Naive thymus-derived CD4-positive, alpha-beta T cell (primary cell): Measurements from ENCODE around the gene CCDC107. TPM values are rescaled to one million over a fixed set of nuclear protein-coding genes. Genes with fewer than 3 reads are reported as not detected.

Source experiments
- ATAC-seq: fragments of 150-1000 bp; cut with Tn5 transposase; 2 replicates; pipeline ENCODE4 v1.10.0; 2021; ENCODE audit warnings: mild to moderate bottlenecking, moderate library complexity
- CTCF ChIA-PET: fragments of 350-600 bp; sonication (Branson Sonifier 250); formaldehyde crosslinking; loops from one replicate; lab custom pipeline; 2021; ENCODE audit warnings: antibody characterized with exemption; lab: Charles Lee
- POLR2A ChIA-PET: fragments of 350-600 bp; sonication (Branson Sonifier 250); formaldehyde crosslinking; loops from one replicate; lab custom pipeline; 2021; ENCODE audit warnings: antibody characterized with exemption, inconsistent platforms; lab: Charles Lee
- DNase-seq, 9 donors: peaks; one replicate each; pipeline versions ENCODE4 v3.0.0 to v3.0.0-alpha.2; 2020 to 2022; ENCODE audit warnings: mixed read lengths in 1 of 9
- H3K27ac ChIP-seq: one replicate; pipeline ENCODE4 v1.7.0; 2013; ENCODE audit warnings: mild to moderate bottlenecking, low read depth, low read length, moderate library complexity
- H3K27me3 ChIP-seq, 2 donors: one replicate each; pipeline ENCODE4 v1.7.0; 2013; ENCODE audit warnings: low read length in 2 of 2, mild to moderate bottlenecking in 2 of 2, moderate library complexity in 2 of 2; ENCODE audit not compliant: control insufficient read depth in 2 of 2, insufficient read depth in 2 of 2
- H3K36me3 ChIP-seq, 3 experiments: 1 replicate in 2 of 3; 2 replicates in 1 of 3; pipeline ENCODE4 v1.7.0; 2013; ENCODE audit warnings: low read length in 3 of 3, mild to moderate bottlenecking in 3 of 3, moderate library complexity in 1 of 3; ENCODE audit not compliant: insufficient read depth in 3 of 3, control insufficient read depth in 2 of 3
- H3K4me1 ChIP-seq, 2 donors: one replicate each; pipeline ENCODE4 v1.7.0; 2013; ENCODE audit warnings: low read length in 2 of 2, mild to moderate bottlenecking in 2 of 2, moderate library complexity in 1 of 2; ENCODE audit not compliant: control insufficient read depth in 2 of 2, insufficient read depth in 2 of 2
- H3K4me3 ChIP-seq: 2 replicates; pipeline ENCODE4 v1.7.0; 2013; ENCODE audit warnings: mild to moderate bottlenecking, low read length
- H3K9me3 ChIP-seq, 3 experiments: 1 replicate in 2 of 3; 2 replicates in 1 of 3; pipeline ENCODE4 v1.7.0; 2013; ENCODE audit warnings: low read length in 3 of 3; ENCODE audit not compliant: control insufficient read depth in 2 of 3
- H3K27ac Mint-ChIP-seq, 9 donors: one replicate each; pipeline ENCODE4 v1.8.0; 2020 to 2022; ENCODE audit warnings: mixed read lengths in 9 of 9, mild to moderate bottlenecking in 8 of 9, moderate library complexity in 5 of 9, inconsistent platforms in 2 of 9
- H3K27me3 Mint-ChIP-seq, 5 donors: one replicate each; pipeline ENCODE4 v1.8.0; 2021 to 2022; ENCODE audit warnings: mixed read lengths in 5 of 5, mild to moderate bottlenecking in 1 of 5
- H3K36me3 Mint-ChIP-seq, 5 donors: one replicate each; pipeline ENCODE4 v1.8.0; 2020 to 2022; ENCODE audit warnings: mixed read lengths in 5 of 5, mild to moderate bottlenecking in 3 of 5, inconsistent platforms in 1 of 5
- H3K4me1 Mint-ChIP-seq, 7 donors: one replicate each; pipeline ENCODE4 v1.8.0; 2020 to 2022; ENCODE audit warnings: mixed read lengths in 7 of 7, mild to moderate bottlenecking in 3 of 7, inconsistent platforms in 1 of 7
- H3K4me3 Mint-ChIP-seq, 10 donors: one replicate each; pipeline ENCODE4 v1.8.0; 2020 to 2022; ENCODE audit warnings: mild to moderate bottlenecking in 10 of 10, mixed read lengths in 10 of 10, moderate library complexity in 6 of 10, inconsistent platforms in 2 of 10
- H3K9me3 Mint-ChIP-seq, 11 donors: one replicate each; pipeline ENCODE4 v1.8.0; 2020 to 2022; ENCODE audit warnings: mixed read lengths in 11 of 11, mild to moderate bottlenecking in 4 of 11, inconsistent platforms in 1 of 11, moderate library complexity in 1 of 11
- intact Hi-C, 2 donors: fragments of 100-400 bp; cut with micrococcal nuclease; formaldehyde crosslinking; loops; one replicate each; pipeline ENCODE4 v1.15.1; 2023
- polyA plus RNA-seq, 2 donors: library from polyadenylated mRNA; unstranded; fragments of 300-500 nt; fragmentation: Illumina TruSeq; gene quantifications; one replicate each; pipeline ENCODE4 v1.2.3, GENCODE V29; 2021
- total RNA-seq, 6 experiments: library from RNA in 5 of 6; stranded (reverse) in 5 of 6; gene quantifications; 1 replicate in 5 of 6; 2 replicates in 1 of 6; pipeline ENCODE4 v1.2.3 and lab custom pipeline; 2021 to 2026

Gene CCDC107
- total and polyA plus RNA-seq, 7 experiments from 2014 or later, result 12.0 to 65.7 (median 17.2) TPM

DNA sequence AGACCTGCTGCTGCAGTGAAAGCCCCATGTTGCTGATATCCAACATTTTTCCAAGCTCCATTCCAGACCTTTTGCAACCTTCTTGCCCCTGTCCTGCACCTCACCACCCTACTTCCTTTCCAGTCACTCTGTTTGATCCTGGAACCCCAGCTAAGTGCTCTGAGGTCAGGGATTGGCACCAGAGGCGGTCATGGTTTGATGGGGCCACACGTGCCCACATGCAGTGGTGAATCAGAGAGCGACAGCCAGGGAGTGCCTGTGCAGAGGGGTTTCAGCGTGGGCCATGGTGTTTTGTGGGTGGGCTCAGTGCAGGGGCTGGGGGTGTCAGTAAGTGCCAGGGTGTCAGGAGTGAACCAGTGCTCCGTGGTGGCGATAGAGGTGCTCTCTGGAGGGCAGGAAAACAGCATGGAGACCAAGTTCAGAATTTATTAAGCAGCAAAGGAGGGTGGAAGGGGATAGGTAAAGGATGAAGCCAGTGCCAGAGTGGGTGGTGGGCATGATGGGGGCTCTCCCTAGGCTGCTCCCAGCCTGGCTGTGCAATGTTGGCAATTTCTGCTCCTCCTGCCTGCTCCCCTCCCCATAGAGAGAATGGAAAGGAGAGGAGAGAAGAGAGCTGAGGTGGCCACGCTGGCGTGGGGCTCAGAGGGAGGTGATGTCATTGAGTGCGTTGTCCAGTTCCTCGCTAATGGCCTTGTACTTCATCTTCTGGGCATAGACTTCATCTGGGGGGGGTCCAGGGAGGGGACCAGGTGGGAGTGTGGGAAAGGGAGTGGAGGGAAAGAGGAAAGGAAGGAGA, 24.6 kb downstream of the CCDC107 start:
- intact Hi-C loops, result no loop called here
- CTCF ChIA-PET, result interaction anchor here (1.0 to 1.6 kb wide), 2 partner anchors 12 to 21 kb away, joined by 5 to 6 read pairs; no protein-coding TSS in a partner anchor
- H3K36me3 Mint-ChIP-seq, result peaks cover 0 to 4% (median 0%) of the 10 kb centered on the region in 5 donors

DNA sequence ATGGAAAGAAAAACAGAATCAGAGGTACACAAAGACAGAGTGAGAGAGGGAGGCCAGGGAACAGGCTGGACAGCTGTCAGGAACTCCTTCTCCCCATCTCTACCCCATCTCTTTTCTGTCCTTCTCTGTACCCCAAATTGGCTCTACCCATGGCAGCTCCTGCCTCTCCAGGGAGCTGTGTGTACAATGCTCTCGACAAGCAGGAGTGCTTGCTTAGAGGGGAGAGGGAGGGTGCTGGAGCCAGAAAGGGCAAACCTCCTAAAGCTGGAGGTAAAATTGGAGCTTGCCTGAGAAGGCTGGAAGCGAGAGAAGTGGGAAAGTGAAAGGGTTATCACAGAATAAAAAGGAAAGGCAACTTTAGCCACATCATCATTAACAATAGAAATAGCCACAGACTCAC, 25.2 kb downstream of the CCDC107 start:
- Mint-ChIP-seq H3K27me3 (peaks cover 0 to 4% (median 0%) of the 10 kb centered on the region in 5 donors), H3K4me3 (no peak overlapping the region), H3K4me1 (peaks cover 0 to 12% (median 4%) of the 10 kb centered on the region in 7 donors), H3K9me3 (no peaks in the 10 kb centered on the region), H3K36me3 (peaks cover 0 to 4% (median 0%) of the 10 kb centered on the region in 5 donors), H3K27ac (peak overlapping the region in 1 of 9 donors; percentile 78)
- DNase-seq, result no peak
- H3K27ac ChIP-seq, result no peak overlapping the region
- ChIA-PET CTCF (interaction anchor here (0.9 to 1.6 kb wide), 3 partner anchors 14 to 37 kb away, joined by 3 to 5 read pairs (median 3); no protein-coding TSS in a partner anchor), POLR2A (interaction anchor here (0.7 kb wide), 1 partner anchor 64 kb away, joined by 3 read pairs; no protein-coding TSS in a partner anchor)
- H3K27me3 ChIP-seq, result no peaks in the 10 kb centered on the region
- no peak overlapping the region for H3K4me3 ChIP-seq
- H3K9me3 ChIP-seq, result no peaks in the 10 kb centered on the region
- H3K4me1 ChIP-seq, result no peaks in the 10 kb centered on the region
- no peak for ATAC-seq
- peaks cover 0 to 12% (median 0%) of the 10 kb centered on the region in 3 experiments for H3K36me3 ChIP-seq
- intact Hi-C loops, result no loop called here

More for the DNA sequence above, 24.6 kb downstream of the CCDC107 start:
- peak overlapping the region in 3 of 9 donors; percentile 6 to 78 (median 43) for H3K27ac Mint-ChIP-seq
- H3K9me3 Mint-ChIP-seq, result no peaks in the 10 kb centered on the region
- no peak for DNase-seq
- peaks cover 0 to 4% (median 0%) of the 10 kb centered on the region in 5 donors for H3K27me3 Mint-ChIP-seq
- no peak overlapping the region for H3K27ac ChIP-seq
- no peak overlapping the region for H3K4me3 Mint-ChIP-seq
- no peaks in the 10 kb centered on the region for H3K9me3 ChIP-seq
- no peaks in the 10 kb centered on the region for H3K27me3 ChIP-seq
- no peaks in the 10 kb centered on the region for H3K4me1 ChIP-seq
- H3K4me1 Mint-ChIP-seq, result peaks cover 0 to 12% (median 4%) of the 10 kb centered on the region in 7 donors
- POLR2A ChIA-PET, result interaction anchor here (0.7 kb wide), 1 partner anchor 65 kb away, joined by 3 read pairs; no protein-coding TSS in a partner anchor
- no peak for ATAC-seq
- H3K36me3 ChIP-seq, result peaks cover 0 to 12% (median 0%) of the 10 kb centered on the region in 3 experiments
- H3K4me3 ChIP-seq, result no peak overlapping the region

DNA sequence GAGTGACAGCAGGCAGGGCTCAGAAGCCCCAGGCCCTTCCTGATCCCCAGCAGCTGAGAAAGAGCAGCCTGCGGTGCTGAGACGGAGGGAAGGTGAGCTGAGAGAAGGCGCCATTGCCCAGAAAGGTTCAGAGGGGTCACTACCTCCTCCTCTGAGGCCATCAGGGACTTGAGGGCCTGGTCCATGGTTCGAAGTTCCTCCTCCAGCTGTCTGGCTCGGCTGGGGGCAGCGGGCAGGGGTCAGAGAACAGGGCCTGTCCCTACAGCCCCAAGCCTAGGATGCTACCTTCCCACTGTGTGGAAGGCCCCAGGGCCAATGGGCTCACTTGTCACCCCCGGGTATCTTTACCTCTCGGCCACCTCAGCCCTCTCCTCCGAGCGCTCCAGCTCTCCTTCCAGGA, 26.8 kb downstream of the CCDC107 start:
- intact Hi-C loops, result no loop called here
- Mint-ChIP-seq H3K4me1 (peaks cover 5 to 21% (median 13%) of the 10 kb centered on the region in 7 donors), H3K9me3 (no peaks in the 10 kb centered on the region), H3K27ac (no peak overlapping the region), H3K27me3 (peaks cover 0 to 2% (median 0%) of the 10 kb centered on the region in 5 donors), H3K4me3 (no peak overlapping the region), H3K36me3 (peaks cover 0 to 4% (median 0%) of the 10 kb centered on the region in 5 donors)
- H3K4me3 ChIP-seq, result no peak overlapping the region
- no peaks in the 10 kb centered on the region for H3K27me3 ChIP-seq
- CTCF ChIA-PET, result interaction anchor here (1.5 kb wide), 1 partner anchor 11 kb away, joined by 7 read pairs; no protein-coding TSS in a partner anchor
- no peaks in the 10 kb centered on the region for H3K4me1 ChIP-seq
- no peak overlapping the region for H3K27ac ChIP-seq
- H3K36me3 ChIP-seq, result peaks cover 0 to 12% (median 0%) of the 10 kb centered on the region in 3 experiments
- no peak for DNase-seq
- POLR2A ChIA-PET, result no interaction called here
- ATAC-seq, result no peak
- no peaks in the 10 kb centered on the region for H3K9me3 ChIP-seq

DNA sequence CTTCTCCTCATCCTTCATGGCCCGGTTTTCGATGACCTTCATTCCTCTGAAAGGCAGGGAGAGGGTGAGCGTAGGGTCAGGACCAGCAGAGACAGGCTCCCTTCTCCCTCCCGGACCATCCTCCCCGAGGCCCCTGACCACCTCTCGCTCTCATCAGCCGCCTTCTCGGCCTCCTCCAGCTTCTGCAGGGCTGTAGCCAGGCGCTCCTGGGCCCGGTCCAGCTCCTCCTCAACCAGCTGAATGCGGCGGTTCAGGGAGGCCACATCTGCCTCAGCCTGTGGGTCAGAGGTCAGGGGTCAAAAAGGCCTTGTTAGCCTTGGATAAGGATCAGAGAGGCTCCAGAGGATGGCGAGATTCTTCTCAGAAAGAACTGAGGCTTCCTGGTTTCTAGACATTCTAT, 27.4 kb downstream of the CCDC107 start:
- no peak for DNase-seq
- H3K4me3 ChIP-seq, result no peak overlapping the region
- no peaks in the 10 kb centered on the region for H3K9me3 ChIP-seq
- no peak for ATAC-seq
- intact Hi-C loops, result no loop called here
- no peaks in the 10 kb centered on the region for H3K4me1 ChIP-seq
- no peaks in the 10 kb centered on the region for H3K27me3 ChIP-seq
- Mint-ChIP-seq H3K9me3 (no peaks in the 10 kb centered on the region), H3K27me3 (peaks cover 0 to 2% (median 0%) of the 10 kb centered on the region in 5 donors), H3K27ac (no peak overlapping the region), H3K4me1 (peaks cover 5 to 21% (median 13%) of the 10 kb centered on the region in 7 donors), H3K36me3 (peaks cover 0 to 4% (median 0%) of the 10 kb centered on the region in 5 donors), H3K4me3 (no peak overlapping the region)
- H3K36me3 ChIP-seq, result peaks cover 0 to 12% (median 0%) of the 10 kb centered on the region in 3 experiments
- CTCF ChIA-PET, result no interaction called here
- H3K27ac ChIP-seq, result no peak overlapping the region
- POLR2A ChIA-PET, result no interaction called here

DNA sequence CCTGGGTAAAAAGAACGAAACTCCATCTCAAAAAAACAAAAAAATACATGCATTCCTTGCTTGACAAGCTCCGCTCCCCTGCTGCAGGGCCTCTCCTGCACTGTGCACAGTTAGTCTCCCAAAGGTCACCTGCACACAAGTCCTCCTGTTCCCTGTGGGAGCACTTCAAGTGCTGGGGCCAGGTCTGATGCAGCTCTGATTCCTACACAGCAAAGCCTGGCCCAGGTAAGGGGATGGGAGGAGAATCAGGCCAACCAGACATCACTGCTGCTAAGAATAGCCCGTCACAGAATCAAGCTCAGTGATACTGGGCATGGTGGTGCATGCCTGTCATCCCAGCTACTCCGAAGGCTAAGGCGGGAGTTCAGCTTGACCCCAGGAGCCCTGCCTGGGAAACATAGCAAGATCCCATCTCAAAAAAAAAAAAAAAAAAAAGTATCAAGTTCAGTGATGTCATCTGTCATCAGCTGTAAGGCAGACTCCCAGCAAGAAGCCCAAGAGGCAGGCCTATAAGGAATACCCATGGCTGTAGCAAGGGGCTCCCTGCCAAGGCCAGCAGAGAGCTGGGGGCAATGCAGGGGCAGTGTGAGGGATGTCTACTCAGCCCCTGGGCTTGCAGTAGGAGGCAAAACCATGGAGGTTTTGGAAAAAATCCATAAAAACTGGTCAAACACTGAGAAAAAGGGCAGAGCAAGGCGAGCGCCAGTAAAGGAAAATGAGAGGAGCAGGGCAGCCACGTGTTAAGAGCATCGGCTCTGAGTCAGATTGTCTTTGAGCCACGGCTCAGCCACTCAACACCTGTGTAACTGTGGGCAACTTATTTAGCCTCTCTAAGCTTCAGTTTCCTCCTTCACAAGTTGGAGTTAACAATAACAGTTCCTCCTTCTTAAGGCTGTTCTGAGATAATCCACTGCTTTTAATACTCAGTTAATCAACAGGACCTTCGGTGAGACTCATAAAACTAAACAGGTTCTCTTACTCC, 28.4 kb downstream of the CCDC107 start:
- POLR2A ChIA-PET, result interaction anchor here (0.8 to 0.9 kb wide), 4 partner anchors 21 to 118 kb away, joined by 3 to 6 read pairs (median 3); no protein-coding TSS in a partner anchor
- intact Hi-C loops, result no loop called here
- no peak overlapping the region for H3K4me3 Mint-ChIP-seq

More for the DNA sequence above, 28.4 kb downstream of the CCDC107 start:
- H3K27me3 Mint-ChIP-seq, result no peaks in the 10 kb centered on the region
- peak overlapping the region in 3 of 9 donors; percentile 10 to 38 (median 29) for H3K27ac Mint-ChIP-seq
- peaks cover 0 to 4% (median 0%) of the 10 kb centered on the region in 5 donors for H3K36me3 Mint-ChIP-seq
- peaks cover 10 to 29% (median 18%) of the 10 kb centered on the region in 7 donors for H3K4me1 Mint-ChIP-seq
- H3K9me3 Mint-ChIP-seq, result no peaks in the 10 kb centered on the region
- CTCF ChIA-PET, result interaction anchor here (0.6 to 1.5 kb wide), 4 partner anchors 10 to 199 kb away, joined by 4 to 8 read pairs (median 6); partner anchors contain the start of gene ARHGEF39
- Histone ChIP-seq H3K27ac (no peak overlapping the region), H3K9me3 (no peaks in the 10 kb centered on the region), H3K4me1 (peaks cover 0 to 4% of the 10 kb centered on the region in 2 donors), H3K36me3 (peaks cover 0 to 12% (median 0%) of the 10 kb centered on the region in 3 experiments), H3K4me3 (no peak overlapping the region), H3K27me3 (no peaks in the 10 kb centered on the region)
- ATAC-seq (no peak), DNase-seq (no peak)
